ENCODE measurements around the gene ABCC1.

The ABCC1 gene

GRCh38 chr16:15993128-15993527 lies 43.7 kb downstream of the ABCC1 start:
- Histone ChIP-seq H3K4me3 (ENCODE audit: insufficient read depth, low read length, poor library complexity, severe bottlenecking) (no peak overlapping the region), H4K20me1 (ENCODE audit: low read depth, low read length) (no peaks in the 10 kb centered on the region; the same call in 1 of the 2 replicates), H3K27ac (ENCODE audit: low read depth, low read length) (no peak overlapping the region), H2AFZ (ENCODE audit: low read depth, low read length, severe bottlenecking) (no peak overlapping the region), H3F3A (ENCODE audit: insufficient read depth) (no peaks in the 10 kb centered on the region), H3K36me3 (ENCODE audit: low read length) (no peaks in the 10 kb centered on the region), H3K9me3 (ENCODE audit: insufficient read depth, low read length) (no peaks in the 10 kb centered on the region), H3K9ac (ENCODE audit: low read length) (no peak overlapping the region), H3K27me3 (ENCODE audit: low read length) (no peaks in the 10 kb centered on the region), H3K79me2 (ENCODE audit: insufficient read depth, low read length) (peaks cover 48% of the 10 kb centered on the region), H3K4me2 (ENCODE audit: low read depth, low read length, poor library complexity, severe bottlenecking) (no peak overlapping the region), H3K9me2 (replicated peaks; ENCODE audit: insufficient read depth, low read length) (no peaks in the 10 kb centered on the region)
- no peak for TF ChIP-seq EZH2phosphoT487 (conservative IDR thresholded peaks at IDR 0.05; ENCODE audit: low read length)
- TF ChIP-seq CTCF (IDR thresholded peaks at IDR 0.05; ENCODE audit: insufficient read depth, low read length, poor library complexity, severe bottlenecking), result no peak

- H3K79me2 ChIP-seq (ENCODE audit: insufficient read depth, low read length), result peaks cover 45% of the 10 kb centered on the region
- no peak overlapping the region for H3K4me3 ChIP-seq (ENCODE audit: insufficient read depth, low read length, poor library complexity, severe bottlenecking)
- no peaks in the 10 kb centered on the region for H3K27me3 ChIP-seq (ENCODE audit: low read length)
- H3K27ac ChIP-seq (ENCODE audit: low read depth, low read length), result no peak overlapping the region
- no peak overlapping the region for H2AFZ ChIP-seq (ENCODE audit: low read depth, low read length, severe bottlenecking)
- no peaks in the 10 kb centered on the region for H3K36me3 ChIP-seq (ENCODE audit: low read length)
- no peaks in the 10 kb centered on the region for H3K9me3 ChIP-seq (ENCODE audit: insufficient read depth, low read length)
- no peak for TF ChIP-seq EZH2phosphoT487 (conservative IDR thresholded peaks at IDR 0.05; ENCODE audit: low read length)
- no peak for TF ChIP-seq CTCF (IDR thresholded peaks at IDR 0.05; ENCODE audit: insufficient read depth, low read length, poor library complexity, severe bottlenecking)
- H4K20me1 ChIP-seq (ENCODE audit: low read depth, low read length), result no peaks in the 10 kb centered on the region; the same call in 1 of the 2 replicates
- no peaks in the 10 kb centered on the region for H3K9me2 ChIP-seq (replicated peaks; ENCODE audit: insufficient read depth, low read length)
- H3K9ac ChIP-seq (ENCODE audit: low read length), result no peak overlapping the region
- no peaks in the 10 kb centered on the region for H3F3A ChIP-seq (ENCODE audit: insufficient read depth)
- H3K4me2 ChIP-seq (ENCODE audit: low read depth, low read length, poor library complexity, severe bottlenecking), result no peak overlapping the region
These were observed 44.1 kb downstream of the ABCC1 start for GRCh38 chr16:15993541-15993940.

- Histone ChIP-seq H4K20me1 (ENCODE audit: low read depth, low read length) (no peaks in the 10 kb centered on the region; the same call in 1 of the 2 replicates), H3K79me2 (ENCODE audit: insufficient read depth, low read length) (peaks cover 44% of the 10 kb centered on the region), H3K4me2 (ENCODE audit: low read depth, low read length, poor library complexity, severe bottlenecking) (no peak overlapping the region), H3K36me3 (ENCODE audit: low read length) (no peaks in the 10 kb centered on the region), H3K9me2 (replicated peaks; ENCODE audit: insufficient read depth, low read length) (no peaks in the 10 kb centered on the region), H3F3A (ENCODE audit: insufficient read depth) (no peaks in the 10 kb centered on the region), H3K9me3 (ENCODE audit: insufficient read depth, low read length) (no peaks in the 10 kb centered on the region), H3K27ac (ENCODE audit: low read depth, low read length) (no peak overlapping the region), H2AFZ (ENCODE audit: low read depth, low read length, severe bottlenecking) (no peak overlapping the region), H3K27me3 (ENCODE audit: low read length) (no peaks in the 10 kb centered on the region), H3K9ac (ENCODE audit: low read length) (no peak overlapping the region), H3K4me3 (ENCODE audit: insufficient read depth, low read length, poor library complexity, severe bottlenecking) (no peak overlapping the region)
- TF ChIP-seq CTCF (IDR thresholded peaks at IDR 0.05; ENCODE audit: insufficient read depth, low read length, poor library complexity, severe bottlenecking), result no peak
- no peak for TF ChIP-seq EZH2phosphoT487 (conservative IDR thresholded peaks at IDR 0.05; ENCODE audit: low read length)
These were observed 44.7 kb downstream of the ABCC1 start for GRCh38 chr16:15993946-15994665.

Measured in SU-DHL-6 (cell line).